Nephron progenitor cell (in vitro differentiated cells): ENCODE measurements around the gene ZBTB18.
A peak's percentile ranks its signal among the peaks of the same experiment; 100 is the strongest.

Experiments
- DNase-seq: peaks from one replicate; pipeline ENCODE4 v3.0.0; 2021
- H3K27ac Mint-ChIP-seq: 2 replicates; pipeline ENCODE4 v1.8.0; 2021; ENCODE audit warnings: mild to moderate bottlenecking, moderate library complexity, mixed read lengths
- H3K27me3 Mint-ChIP-seq: 2 replicates; pipeline ENCODE4 v1.8.0; 2021; ENCODE audit warnings: mild to moderate bottlenecking, low read depth, mixed read lengths; ENCODE audit not compliant: poor library complexity
- H3K36me3 Mint-ChIP-seq: 2 replicates; pipeline ENCODE4 v1.8.0; 2021; ENCODE audit warnings: low read depth, mixed read lengths
- H3K4me1 Mint-ChIP-seq: 2 replicates; pipeline ENCODE4 v1.8.0; 2021; ENCODE audit warnings: mixed read lengths
- H3K4me3 Mint-ChIP-seq: 2 replicates; pipeline ENCODE4 v1.8.0; 2021; ENCODE audit warnings: mild to moderate bottlenecking, moderate library complexity, mixed read lengths
- H3K9me3 Mint-ChIP-seq: 2 replicates; pipeline ENCODE4 v1.8.0; 2021; ENCODE audit warnings: mild to moderate bottlenecking, moderate library complexity, mixed read lengths
- TF ChIP-seq, protein P1 (sequence below): fragments of 200-600 bp; sonication (generic); IDR thresholded peaks from 2 replicates; pipeline ENCODE4 v1.5.0; 2021; ENCODE audit warnings: antibody characterized with exemption

The ZBTB18 gene

DNA sequence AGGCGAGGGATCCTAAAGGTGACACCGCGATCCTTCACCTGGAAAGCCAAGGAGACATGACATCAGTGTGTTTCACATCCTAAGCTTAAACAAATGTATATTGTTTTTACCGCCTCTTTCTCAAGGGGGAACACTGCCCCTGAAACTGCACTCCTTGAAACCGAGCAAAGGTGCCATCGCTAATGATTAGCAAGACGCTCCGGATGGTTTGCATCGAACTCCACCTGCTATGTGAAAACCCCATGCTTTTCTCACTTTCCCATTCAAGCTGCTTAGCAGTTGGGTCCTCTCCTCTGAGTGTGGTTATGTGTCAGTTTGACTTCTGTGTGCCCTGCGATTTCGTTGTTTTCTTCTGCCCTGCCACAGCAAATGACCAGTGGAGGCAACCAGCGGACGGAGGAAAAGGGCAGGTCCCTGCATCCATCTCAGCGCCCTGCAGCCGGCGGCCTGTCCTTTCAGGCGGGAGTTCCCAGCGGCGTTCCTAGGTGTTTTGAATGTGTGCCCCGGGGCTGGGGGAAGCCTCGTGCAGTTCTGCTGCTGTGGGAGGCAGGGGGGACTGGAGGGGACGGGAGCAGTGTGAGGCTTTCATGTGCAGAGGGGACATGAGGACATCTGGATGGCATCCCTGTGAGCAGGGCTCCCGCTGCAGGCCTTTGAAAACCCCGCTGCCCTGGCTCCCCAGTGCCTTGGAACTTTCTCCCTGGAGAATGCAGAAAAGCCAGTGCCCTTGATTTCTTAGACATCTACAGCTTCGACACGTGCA, 16.1 kb downstream of the ZBTB18 start:
- Mint-ChIP-seq H3K27me3 (peaks cover 26% of the 10 kb centered on the region), H3K4me1 (peaks cover 38% of the 10 kb centered on the region), H3K9me3 (no peaks in the 10 kb centered on the region), H3K36me3 (no peaks in the 10 kb centered on the region), H3K4me3 (no peak overlapping the region), H3K27ac (peak overlapping the region; percentile 26)
- DNase-seq: no peak
- TF ChIP-seq, protein P1, sequence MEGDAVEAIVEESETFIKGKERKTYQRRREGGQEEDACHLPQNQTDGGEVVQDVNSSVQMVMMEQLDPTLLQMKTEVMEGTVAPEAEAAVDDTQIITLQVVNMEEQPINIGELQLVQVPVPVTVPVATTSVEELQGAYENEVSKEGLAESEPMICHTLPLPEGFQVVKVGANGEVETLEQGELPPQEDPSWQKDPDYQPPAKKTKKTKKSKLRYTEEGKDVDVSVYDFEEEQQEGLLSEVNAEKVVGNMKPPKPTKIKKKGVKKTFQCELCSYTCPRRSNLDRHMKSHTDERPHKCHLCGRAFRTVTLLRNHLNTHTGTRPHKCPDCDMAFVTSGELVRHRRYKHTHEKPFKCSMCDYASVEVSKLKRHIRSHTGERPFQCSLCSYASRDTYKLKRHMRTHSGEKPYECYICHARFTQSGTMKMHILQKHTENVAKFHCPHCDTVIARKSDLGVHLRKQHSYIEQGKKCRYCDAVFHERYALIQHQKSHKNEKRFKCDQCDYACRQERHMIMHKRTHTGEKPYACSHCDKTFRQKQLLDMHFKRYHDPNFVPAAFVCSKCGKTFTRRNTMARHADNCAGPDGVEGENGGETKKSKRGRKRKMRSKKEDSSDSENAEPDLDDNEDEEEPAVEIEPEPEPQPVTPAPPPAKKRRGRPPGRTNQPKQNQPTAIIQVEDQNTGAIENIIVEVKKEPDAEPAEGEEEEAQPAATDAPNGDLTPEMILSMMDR: no peak

DNA sequence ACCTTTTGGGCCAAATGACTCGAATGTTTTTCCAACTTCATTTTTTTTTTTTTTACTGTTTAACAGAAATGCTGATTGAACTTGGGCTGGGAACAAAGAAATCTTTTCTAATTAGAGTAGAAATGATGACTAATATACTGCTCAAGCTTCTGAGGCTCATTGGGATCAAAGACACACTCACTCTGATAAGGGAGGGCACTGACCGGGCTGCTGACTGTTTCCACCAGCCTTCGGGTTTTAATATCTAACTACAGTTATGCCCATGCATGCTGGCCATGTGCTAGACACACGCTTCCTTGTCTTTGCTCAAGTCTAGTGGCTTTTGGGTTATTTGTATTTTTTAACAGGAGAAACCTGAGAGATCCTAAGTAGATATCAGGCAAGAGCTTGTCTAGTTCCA, 16.8 kb downstream of the ZBTB18 start:
- peaks cover 26% of the 10 kb centered on the region for H3K27me3 Mint-ChIP-seq

DNA sequence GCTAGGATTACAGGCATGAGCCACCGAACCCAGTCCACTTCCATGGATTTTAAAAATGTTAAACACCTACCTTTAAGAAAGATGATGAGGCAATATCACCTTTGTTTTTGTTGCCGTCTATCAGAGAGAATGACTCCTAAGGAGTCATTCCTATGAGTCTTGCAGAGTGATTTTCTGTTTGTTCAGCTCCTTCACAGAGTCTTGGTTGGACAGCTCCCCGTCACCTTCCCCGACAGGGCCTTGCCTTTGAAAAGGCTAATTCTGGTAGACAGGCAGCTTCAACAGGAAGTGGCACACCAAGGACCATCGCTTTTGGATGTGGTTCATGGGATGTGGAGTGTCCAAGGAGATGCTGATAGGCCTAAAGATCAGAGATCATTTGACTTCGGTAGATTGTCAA, 17.5 kb downstream of the ZBTB18 start:
- Mint-ChIP-seq H3K27me3 (peaks cover 22% of the 10 kb centered on the region), H3K27ac (no peak overlapping the region), H3K36me3 (no peaks in the 10 kb centered on the region), H3K9me3 (no peaks in the 10 kb centered on the region), H3K4me1 (peaks cover 28% of the 10 kb centered on the region), H3K4me3 (no peak overlapping the region)
- DNase-seq: no peak
- TF ChIP-seq, protein P1: no peak

More for the DNA sequence above, 16.8 kb downstream of the ZBTB18 start:
- Mint-ChIP-seq H3K4me3 (no peak overlapping the region), H3K27ac (no peak overlapping the region), H3K4me1 (peaks cover 33% of the 10 kb centered on the region), H3K9me3 (no peaks in the 10 kb centered on the region), H3K36me3 (no peaks in the 10 kb centered on the region)
- TF ChIP-seq, protein P1: no peak
- DNase-seq: no peak

DNA sequence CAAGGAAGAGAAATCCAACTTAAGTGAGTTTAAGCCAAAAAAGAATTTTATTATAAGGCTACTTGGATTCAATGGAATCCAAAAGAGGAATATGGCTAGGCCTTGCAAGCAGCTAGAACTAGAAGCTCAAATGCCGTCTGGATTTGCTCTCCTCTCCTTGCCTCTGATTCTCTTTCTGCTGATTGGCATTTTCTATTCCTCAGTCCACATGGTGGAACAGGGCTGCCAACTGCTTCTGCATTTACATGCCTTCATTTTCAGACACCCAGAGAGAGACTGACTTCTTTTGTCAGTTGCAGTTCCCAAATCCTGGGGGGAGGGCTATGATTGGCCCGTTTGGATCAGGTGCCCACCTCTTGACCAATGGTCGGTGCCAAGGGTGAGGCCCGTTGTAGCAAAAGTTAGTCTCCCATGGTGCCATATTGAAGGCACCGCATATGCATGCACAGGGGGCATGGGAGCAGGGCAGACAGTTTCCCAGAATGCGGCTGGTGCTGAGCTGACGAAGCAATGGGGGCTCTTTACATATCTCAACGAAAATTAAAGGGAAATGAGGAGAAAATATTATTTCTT, 18.3 kb downstream of the ZBTB18 start:
- DNase-seq: no peak
- Mint-ChIP-seq H3K9me3 (no peaks in the 10 kb centered on the region), H3K4me1 (peaks cover 29% of the 10 kb centered on the region), H3K27ac (no peak overlapping the region), H3K27me3 (peaks cover 20% of the 10 kb centered on the region), H3K36me3 (no peaks in the 10 kb centered on the region), H3K4me3 (no peak overlapping the region)
- TF ChIP-seq, protein P1: no peak

DNA sequence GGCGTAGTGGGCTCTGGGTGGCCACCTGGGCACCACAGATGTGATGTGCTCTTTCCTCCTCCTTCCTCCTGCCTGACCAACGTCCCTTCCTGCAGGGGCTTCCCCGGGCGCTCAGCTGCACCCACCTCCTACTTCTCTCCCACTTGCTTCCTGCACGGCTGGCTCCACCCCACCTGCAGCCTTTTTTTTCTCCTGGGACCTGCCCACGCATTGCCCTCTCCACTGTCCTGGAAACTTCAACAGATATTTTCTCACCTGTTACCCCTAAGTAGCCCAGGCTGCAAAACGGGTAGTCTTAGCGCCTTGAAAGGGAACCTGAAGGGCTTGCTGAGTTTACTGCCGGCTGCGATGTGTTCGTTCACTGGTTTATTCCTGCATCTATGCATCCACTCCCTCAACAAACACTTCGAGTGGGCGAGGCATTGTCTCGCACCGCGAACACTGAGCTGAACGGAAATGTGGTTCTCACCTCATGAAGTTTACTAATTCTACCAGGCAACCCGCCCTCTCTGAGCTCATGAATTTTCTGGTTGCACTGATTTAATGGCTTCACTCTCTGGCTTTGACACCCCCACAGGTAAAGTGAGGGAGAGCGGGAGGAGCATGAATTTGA, 23.6 kb downstream of the ZBTB18 start:
- H3K4me3 Mint-ChIP-seq: no peak overlapping the region
- peaks cover 17% of the 10 kb centered on the region for H3K27me3 Mint-ChIP-seq
- no peak for DNase-seq
- no peaks in the 10 kb centered on the region for H3K36me3 Mint-ChIP-seq
- peak overlapping the region; percentile 86 for H3K27ac Mint-ChIP-seq
- H3K9me3 Mint-ChIP-seq: no peaks in the 10 kb centered on the region
- peaks cover 30% of the 10 kb centered on the region for H3K4me1 Mint-ChIP-seq
- TF ChIP-seq, protein P1: no peak
